ENCODE data around the gene PCDHAC1. TPM values are rescaled to one million over a fixed set of nuclear protein-coding genes. Genes with fewer than 3 reads are reported as not detected.

PCDHAC1 gene
- total RNA-seq, 2 donors from 2014 or later, result not detected

DNA sequence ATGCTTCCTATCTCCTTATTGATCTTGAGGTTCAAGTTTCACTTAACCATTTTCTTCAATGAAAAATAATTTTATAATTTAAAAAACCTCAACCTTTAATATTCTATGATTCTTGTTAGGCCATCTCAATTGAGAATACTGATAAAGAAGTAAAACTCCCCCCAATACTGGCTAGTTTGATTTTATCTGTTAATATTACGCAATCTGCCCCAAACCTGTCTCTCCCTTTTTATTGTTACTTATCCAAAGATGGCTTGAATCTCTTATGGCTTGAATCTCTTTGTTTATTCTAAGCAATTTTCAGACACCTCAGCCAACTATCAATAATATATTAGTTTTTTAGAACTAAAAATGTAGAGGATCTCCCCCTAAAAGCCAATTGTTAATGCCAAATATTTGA lies 36.1 kb downstream of the PCDHAC1 start:
- H3K9me3 Mint-ChIP-seq, result no peaks in the 10 kb centered on the region
- ATAC-seq, result no peak
- DNase-seq (ENCODE audit: low spot score in 2 of 2), result no peak
- no peak overlapping the region for H3K27ac Mint-ChIP-seq
- H3K36me3 Mint-ChIP-seq, result no peaks in the 10 kb centered on the region

DNA sequence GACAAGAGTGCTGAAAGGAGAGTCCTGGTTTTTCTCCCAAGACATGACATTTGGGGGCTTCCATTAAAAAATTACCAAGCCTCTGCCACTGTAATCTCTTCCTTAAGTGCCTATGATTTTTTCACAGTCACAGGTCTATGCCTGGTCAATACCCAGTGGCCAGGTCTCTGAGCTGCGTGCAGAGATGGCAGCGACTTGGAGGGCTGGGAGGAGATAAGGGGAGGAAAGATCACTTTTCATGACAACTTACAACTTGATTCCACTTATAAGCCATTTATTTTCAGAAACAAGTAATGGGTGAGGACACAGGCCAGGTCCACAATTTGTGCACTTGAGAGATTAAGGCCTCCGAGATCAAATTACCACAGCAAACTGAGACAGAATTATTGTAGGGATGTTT lies 38.3 kb downstream of the PCDHAC1 start:
- ATAC-seq (no peak), DNase-seq (ENCODE audit: low spot score in 2 of 2) (no peak)
- Mint-ChIP-seq H3K36me3 (peaks cover 0 to 5% of the 10 kb centered on the region in 2 donors), H3K9me3 (no peaks in the 10 kb centered on the region), H3K27ac (no peak overlapping the region)

DNA sequence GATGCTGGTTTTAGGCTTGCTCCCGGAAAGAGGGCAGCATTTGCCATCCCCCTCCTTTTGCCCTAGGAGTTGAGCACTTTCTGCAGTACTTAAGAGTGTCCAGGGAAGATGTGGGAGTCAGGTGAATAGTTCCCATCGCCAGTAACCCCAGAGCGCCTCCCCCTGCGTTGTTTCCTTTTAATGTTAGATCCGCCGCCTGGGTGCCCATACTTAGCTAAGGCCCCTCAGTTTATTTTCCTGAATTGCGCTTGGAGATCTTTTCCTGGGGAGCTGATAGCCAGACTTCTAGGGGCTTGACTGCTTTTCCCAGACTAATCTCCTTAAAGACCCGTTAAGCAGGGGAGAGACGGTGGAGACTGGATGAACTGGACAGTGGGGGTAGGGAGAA lies 39.8 kb downstream of the PCDHAC1 start:
- ATAC-seq (no peak), DNase-seq (ENCODE audit: low spot score in 2 of 2) (no peak)
- Mint-ChIP-seq H3K9me3 (no peaks in the 10 kb centered on the region), H3K36me3 (peaks cover 0 to 5% of the 10 kb centered on the region in 2 donors), H3K27ac (no peak overlapping the region)

DNA sequence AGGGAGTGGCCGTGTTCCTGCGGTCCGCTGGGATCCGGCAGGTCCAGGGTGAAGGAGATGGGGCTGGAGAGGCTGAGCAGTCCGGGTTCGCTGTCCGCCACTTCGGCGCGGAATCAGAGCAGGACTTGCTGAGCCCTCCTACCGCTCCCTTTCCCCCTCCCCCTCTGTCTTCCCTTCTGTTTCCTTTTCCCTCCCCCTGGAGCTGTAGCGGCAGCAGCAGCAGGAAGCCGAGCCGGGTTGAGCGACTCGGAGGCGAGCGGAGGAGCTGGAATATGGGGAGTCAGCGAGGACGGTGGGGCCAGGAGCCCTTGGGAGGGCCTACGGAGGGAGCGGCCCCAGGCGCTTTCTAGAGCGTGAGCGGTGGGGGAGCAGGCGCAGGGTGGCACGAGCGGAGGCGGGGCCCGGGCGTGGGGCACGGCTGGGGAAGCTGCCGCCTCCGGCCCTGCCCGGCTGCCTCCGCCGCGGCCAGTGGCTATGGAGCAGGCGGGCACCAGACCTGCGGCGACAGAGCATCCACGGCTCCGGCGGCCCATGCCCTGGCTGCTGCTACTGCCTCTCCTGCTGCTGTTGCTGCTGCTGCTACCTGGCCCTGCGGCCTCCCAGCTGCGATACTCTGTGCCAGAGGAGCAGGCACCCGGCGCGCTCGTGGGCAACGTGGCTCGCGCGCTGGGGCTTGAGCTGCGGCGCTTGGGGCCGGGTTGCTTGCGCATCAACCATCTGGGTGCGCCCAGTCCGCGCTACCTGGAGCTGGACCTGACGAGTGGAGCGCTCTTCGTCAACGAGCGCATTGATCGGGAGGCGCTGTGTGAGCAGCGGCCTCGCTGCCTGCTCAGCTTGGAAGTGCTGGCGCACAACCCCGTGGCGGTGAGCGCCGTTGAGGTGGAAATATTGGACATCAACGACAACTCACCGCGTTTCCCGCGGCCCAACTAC lies 40.5 kb downstream of the PCDHAC1 start, which contains the start of gene PCDHAC2:
Gene PCDHAC2, plus strand, starts transcription at position 184 of the 933 bp plus-strand sequence. Its CDS starts 291 bp downstream, at position 475.
- Mint-ChIP-seq H3K36me3 (peaks cover 0 to 5% of the 10 kb centered on the region in 2 donors), H3K9me3 (no peaks in the 10 kb centered on the region), H3K27ac (no peak within 1 kb of the TSS)
- DNase-seq (ENCODE audit: low spot score in 2 of 2) (no peak), ATAC-seq (no peak)

DNA sequence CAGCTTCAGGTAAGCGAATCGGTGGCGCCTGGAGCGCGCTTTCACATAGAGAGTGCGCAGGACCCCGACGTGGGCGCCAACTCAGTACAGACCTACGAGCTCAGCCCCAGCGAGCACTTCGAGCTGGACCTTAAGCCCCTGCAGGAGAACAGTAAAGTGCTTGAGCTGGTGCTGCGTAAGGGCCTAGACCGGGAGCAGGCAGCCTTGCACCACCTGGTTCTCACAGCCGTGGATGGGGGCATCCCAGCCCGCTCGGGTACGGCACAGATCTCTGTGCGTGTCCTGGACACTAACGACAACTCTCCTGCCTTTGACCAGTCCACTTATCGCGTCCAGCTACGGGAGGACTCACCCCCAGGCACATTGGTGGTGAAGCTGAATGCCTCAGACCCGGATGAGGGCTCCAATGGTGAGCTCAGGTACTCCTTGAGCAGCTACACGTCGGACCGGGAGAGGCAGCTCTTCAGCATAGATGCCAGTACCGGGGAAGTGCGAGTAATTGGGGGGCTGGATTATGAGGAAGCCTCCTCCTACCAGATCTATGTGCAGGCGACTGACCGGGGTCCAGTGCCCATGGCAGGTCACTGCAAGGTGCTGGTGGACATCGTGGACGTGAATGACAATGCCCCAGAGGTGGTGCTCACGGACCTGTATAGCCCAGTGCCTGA lies 41.3 kb downstream of the PCDHAC1 start:
- no peak for DNase-seq (ENCODE audit: low spot score in 2 of 2)
- Mint-ChIP-seq H3K36me3 (peaks cover 0 to 5% of the 10 kb centered on the region in 2 donors), H3K27ac (no peak overlapping the region), H3K9me3 (no peaks in the 10 kb centered on the region)
- ATAC-seq, result no peak

DNA sequence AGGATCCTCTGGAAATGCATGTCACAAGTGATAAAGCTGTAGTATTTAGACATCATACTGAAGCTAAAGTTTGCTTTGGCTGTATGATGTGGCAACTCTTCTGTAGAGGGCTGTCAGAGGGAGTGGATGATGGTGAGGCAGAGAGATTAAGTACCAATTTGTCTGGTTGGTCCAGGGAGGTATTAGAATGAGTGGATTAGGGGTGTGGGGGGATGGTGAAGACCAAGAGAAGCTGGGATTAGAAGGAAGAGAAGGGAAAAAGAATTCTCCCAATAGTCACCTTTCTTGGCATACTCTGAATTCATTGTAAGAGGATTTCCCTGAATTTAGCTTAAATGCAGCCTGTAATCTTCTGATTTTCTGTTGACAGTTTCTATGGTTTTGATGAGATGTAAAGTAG lies 43.8 kb downstream of the PCDHAC1 start:
- ATAC-seq (no peak), DNase-seq (ENCODE audit: low spot score in 2 of 2) (no peak)
- no peaks in the 10 kb centered on the region for H3K9me3 Mint-ChIP-seq
- peaks cover 0 to 5% of the 10 kb centered on the region in 2 donors for H3K36me3 Mint-ChIP-seq
- H3K27ac Mint-ChIP-seq, result no peak overlapping the region

DNA sequence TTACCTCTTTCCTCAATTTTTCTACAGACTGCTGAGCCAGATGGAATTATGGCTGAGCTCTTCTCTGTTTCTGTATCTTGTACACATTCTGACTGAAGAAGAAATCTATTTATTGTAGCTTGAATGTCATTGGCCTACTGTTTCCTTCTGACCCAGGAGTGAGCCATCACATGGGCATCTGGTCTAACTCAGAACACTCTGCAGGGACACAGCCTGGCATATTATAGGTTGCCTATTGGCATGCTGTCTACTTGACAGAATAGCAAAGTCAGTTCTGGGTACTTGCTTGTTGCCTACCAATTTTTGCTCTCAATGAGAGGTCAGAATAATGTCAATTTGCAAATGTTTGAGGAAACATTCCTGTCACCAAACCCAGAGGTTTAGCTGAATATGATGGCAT lies 47.5 kb downstream of the PCDHAC1 start:
- ATAC-seq (no peak), DNase-seq (ENCODE audit: low spot score in 2 of 2) (no peak)
- Mint-ChIP-seq H3K9me3 (no peaks in the 10 kb centered on the region), H3K36me3 (no peaks in the 10 kb centered on the region), H3K27ac (no peak overlapping the region)

DNA sequence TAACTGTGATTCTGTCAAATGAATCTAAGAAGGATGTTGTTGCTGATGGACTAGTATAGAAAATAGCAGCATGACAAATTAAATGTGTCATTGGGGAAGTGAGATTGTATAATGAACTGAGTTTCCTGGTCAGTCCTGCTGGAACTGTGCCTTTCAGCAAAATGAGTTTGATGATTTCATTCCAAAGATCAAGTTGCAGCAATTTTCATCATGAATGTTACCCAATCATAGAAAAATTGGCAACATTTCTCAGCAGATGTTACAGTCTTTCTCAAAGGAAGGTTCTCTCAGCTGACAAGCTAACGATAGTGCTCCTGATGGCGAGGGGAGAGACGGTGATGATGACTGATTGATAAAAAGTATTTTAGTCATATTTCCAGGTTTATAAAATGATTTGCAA lies 50.9 kb downstream of the PCDHAC1 start:
- DNase-seq (ENCODE audit: low spot score in 2 of 2) (no peak), ATAC-seq (no peak)
- no peak overlapping the region for H3K27ac Mint-ChIP-seq
- no peaks in the 10 kb centered on the region for H3K9me3 Mint-ChIP-seq
- no peaks in the 10 kb centered on the region for H3K36me3 Mint-ChIP-seq

DNA sequence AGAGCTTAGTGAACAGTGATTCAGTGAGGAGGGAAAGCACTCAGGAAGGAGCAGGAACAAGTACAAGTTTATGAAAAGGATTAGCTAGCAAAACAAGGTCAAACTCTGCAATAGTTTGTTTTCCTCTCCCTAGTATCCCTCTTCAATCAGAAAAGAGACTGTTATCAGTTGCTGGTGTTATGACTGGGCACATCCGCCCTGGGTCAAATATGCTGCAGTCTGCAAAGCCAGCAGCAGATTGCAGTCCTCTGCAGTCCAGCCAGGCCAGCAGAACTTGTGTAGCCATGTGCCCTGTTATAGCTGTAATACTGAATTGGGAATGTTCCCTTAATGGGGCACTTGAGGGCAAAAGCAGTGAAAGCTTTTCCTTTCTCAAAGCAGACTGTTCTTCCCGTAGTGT lies 52.2 kb downstream of the PCDHAC1 start:
- no peak for DNase-seq (ENCODE audit: low spot score in 2 of 2)
- ATAC-seq, result no peak
- Mint-ChIP-seq H3K36me3 (no peaks in the 10 kb centered on the region), H3K9me3 (peaks cover 3 to 4% of the 10 kb centered on the region in 2 donors), H3K27ac (no peak overlapping the region)

DNA sequence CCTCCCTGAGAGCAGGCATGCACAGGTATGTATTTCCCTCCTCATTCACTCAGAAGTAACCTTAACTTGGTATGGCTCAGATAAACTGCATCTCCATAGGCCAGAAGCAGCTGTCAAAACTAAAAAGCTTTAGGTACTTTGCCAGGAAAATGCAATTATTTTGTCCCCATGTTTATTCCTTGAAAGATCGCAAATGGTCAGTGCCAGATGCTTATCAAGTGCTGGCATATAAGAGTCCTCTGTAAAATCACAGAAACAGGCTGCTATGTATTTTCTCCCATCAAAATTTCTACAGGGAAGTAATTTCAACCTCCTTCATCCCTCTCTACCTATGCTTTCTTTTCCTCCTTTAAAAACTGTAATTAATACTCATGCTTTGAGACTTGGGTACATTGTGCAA lies 52.9 kb downstream of the PCDHAC1 start:
- DNase-seq (ENCODE audit: low spot score in 2 of 2) (no peak), ATAC-seq (no peak)
- no peaks in the 10 kb centered on the region for H3K36me3 Mint-ChIP-seq
- H3K27ac Mint-ChIP-seq, result no peak overlapping the region
- H3K9me3 Mint-ChIP-seq, result peaks cover 3 to 4% of the 10 kb centered on the region in 2 donors

Other genes starting within 250 kb of the PCDHAC1 start
- gene HARS1, start 234.9 kb upstream of the PCDHAC1 start, total RNA-seq, result 10 to 100 TPM; 78.9 to 94.6 TPM
- 10 to 100 TPM; 29.8 to 34.1 TPM for gene HARS2, start 234.8 kb upstream of the PCDHAC1 start, total RNA-seq
- 10 to 100 TPM; 50.9 to 72.1 TPM for gene ZMAT2, start 225.9 kb upstream of the PCDHAC1 start, total RNA-seq
- gene PCDHA1, start 140.2 kb upstream of the PCDHAC1 start, total RNA-seq, result not detected
- gene PCDHA2, start 131.4 kb upstream of the PCDHAC1 start, total RNA-seq, result under 1 TPM in 1 of 2 donors, not detected in 1; 0.09 TPM
- gene PCDHA3, start 125.2 kb upstream of the PCDHAC1 start, total RNA-seq, result not detected
- gene PCDHA4, start 119.2 kb upstream of the PCDHAC1 start, total RNA-seq, result not detected
- gene PCDHA5, start 104.7 kb upstream of the PCDHAC1 start, total RNA-seq, result not detected
- not detected for gene PCDHA6, start 98.3 kb upstream of the PCDHAC1 start, total RNA-seq
- not detected for gene PCDHA7, start 92.0 kb upstream of the PCDHAC1 start, total RNA-seq
- gene PCDHA8, start 85.1 kb upstream of the PCDHAC1 start, total RNA-seq, result not detected
- not detected for gene PCDHA9, start 77.9 kb upstream of the PCDHAC1 start, total RNA-seq
- not detected for gene PCDHA10, start 70.4 kb upstream of the PCDHAC1 start, total RNA-seq
- gene PCDHA11, start 57.3 kb upstream of the PCDHAC1 start, total RNA-seq, result not detected
- not detected for gene PCDHA12, start 51.0 kb upstream of the PCDHAC1 start, total RNA-seq
- gene PCDHA13, start 44.2 kb upstream of the PCDHAC1 start, total RNA-seq, result not detected
- gene PCDHAC2, start 40.2 kb downstream of the PCDHAC1 start, total RNA-seq, result not detected
- not detected for gene PCDHB1, start 125.1 kb downstream of the PCDHAC1 start, total RNA-seq
- gene PCDHB2, start 168.3 kb downstream of the PCDHAC1 start, total RNA-seq, result not detected
- gene PCDHB3, start 174.2 kb downstream of the PCDHAC1 start, total RNA-seq, result not detected
- not detected for gene PCDHB4, start 195.5 kb downstream of the PCDHAC1 start, total RNA-seq
- gene PCDHB5, start 208.9 kb downstream of the PCDHAC1 start, total RNA-seq, result under 1 TPM in 1 of 2 donors, not detected in 1; 0.08 TPM
- not detected for gene PCDHB6, start 223.8 kb downstream of the PCDHAC1 start, total RNA-seq
- gene PCDHB7, start 246.3 kb downstream of the PCDHAC1 start, total RNA-seq, result not detected